B cell (primary cell): ENCODE measurements around the gene RAD9A. TPM values are rescaled to one million over a fixed set of nuclear protein-coding genes. Genes with fewer than 3 reads are reported as not detected.

Experiments
- ATAC-seq: fragments of 200-7000 bp; cut with Tn5 transposase; one replicate; pipeline ENCODE4 v1.10.0; 2021; ENCODE audit warnings: low read depth, mild to moderate bottlenecking, moderate number of reproducible peaks, moderate library complexity
- CTCF ChIA-PET: fragments of 350-600 bp; sonication (Branson Sonifier 250); formaldehyde crosslinking; loops from one replicate; lab custom pipeline; 2021; ENCODE audit warnings: antibody characterized with exemption, inconsistent platforms; lab: Charles Lee
- POLR2A ChIA-PET: fragments of 350-600 bp; sonication (Branson Sonifier 250); formaldehyde crosslinking; loops from one replicate; lab custom pipeline; 2021; ENCODE audit warnings: antibody characterized with exemption; lab: Charles Lee
- DNase-seq: peaks from one replicate; pipeline ENCODE4 v3.0.0; 2013
- H2AFZ ChIP-seq: 2 replicates; pipeline ENCODE4 v1.6.1; 2012; ENCODE audit warnings: mild to moderate bottlenecking, low read depth, low read length; ENCODE audit not compliant: insufficient read depth, poor library complexity, severe bottlenecking
- H3K27ac ChIP-seq, 2 donors: 1 replicate in 1 of 2; 2 replicates in 1 of 2; pipeline ENCODE4 v1.5.1; 2012 to 2013; ENCODE audit warnings: low read length in 2 of 2, mild to moderate bottlenecking in 2 of 2, moderate library complexity in 1 of 2
- H3K27me3 ChIP-seq, 4 experiments: fragments of 200-600 bp in 1 of 4; sonication (generic) in 1 of 4; replicated peaks in 1 of 4; 1 replicate in 2 of 4; 2 replicates in 2 of 4; pipeline versions ENCODE4 v1.6.1 to v1.7.0; 2013 to 2016; ENCODE audit warnings: low read length in 3 of 4, mild to moderate bottlenecking in 2 of 4, mixed read lengths in 1 of 4, moderate library complexity in 1 of 4; ENCODE audit not compliant: insufficient read depth in 4 of 4, control insufficient read depth in 3 of 4; ENCODE audit errors: control extremely low read depth in 1 of 4
- H3K36me3 ChIP-seq, 2 experiments: replicated peaks in 1 of 2; 1 replicate in 1 of 2; 2 replicates in 1 of 2; pipeline versions ENCODE4 v1.6.1 to v1.7.1; 2013; ENCODE audit warnings: low read length in 1 of 2; ENCODE audit not compliant: insufficient read depth in 2 of 2, control insufficient read depth in 1 of 2; ENCODE audit errors: control extremely low read depth in 1 of 2, extremely low read depth in 1 of 2
- H3K4me1 ChIP-seq, 2 donors: fragments of 200-600 bp in 1 of 2; sonication (generic) in 1 of 2; 1 replicate in 1 of 2; 2 replicates in 1 of 2; pipeline versions ENCODE4 v1.5.1 to v1.6.1; 2013 to 2017; ENCODE audit warnings: low read length in 2 of 2; ENCODE audit not compliant: control insufficient read depth in 2 of 2, insufficient read depth in 2 of 2
- H3K4me2 ChIP-seq: replicated peaks from 2 replicates; pipeline ENCODE3; 2012; ENCODE audit warnings: mild to moderate bottlenecking, low read depth, low read length; ENCODE audit not compliant: poor library complexity, severe bottlenecking
- H3K4me3 ChIP-seq, 5 experiments: fragments of 200-600 bp in 1 of 5; sonication (generic) in 1 of 5; 1 replicate in 3 of 5; 2 replicates in 2 of 5; pipeline versions ENCODE4 v1.5.1 to v1.7.0; 2011 to 2016; ENCODE audit warnings: low read length in 4 of 5, mild to moderate bottlenecking in 4 of 5, low read depth in 2 of 5, control low read depth in 1 of 5, moderate library complexity in 1 of 5; ENCODE audit not compliant: insufficient read depth in 1 of 5; ENCODE audit errors: control extremely low read depth in 1 of 5, extremely low read depth in 1 of 5
- H3K79me2 ChIP-seq: fragments of 200-600 bp; sonication (generic); one replicate; pipeline ENCODE4 v1.6.0; 2016; ENCODE audit warnings: low read length; ENCODE audit not compliant: control insufficient read depth, insufficient read depth
- H3K9ac ChIP-seq: fragments of 200-600 bp; sonication (generic); 2 replicates; pipeline ENCODE4 v1.6.1; 2017; ENCODE audit warnings: mild to moderate bottlenecking, low read length, moderate library complexity
- H3K9me3 ChIP-seq, 3 donors: one replicate each; pipeline versions ENCODE4 v1.6.1 to v1.7.1; 2013; ENCODE audit warnings: low read length in 2 of 3; ENCODE audit not compliant: control insufficient read depth in 2 of 3, insufficient read depth in 1 of 3; ENCODE audit errors: control extremely low read depth in 1 of 3
- H4K20me1 ChIP-seq: 2 replicates; pipeline ENCODE4 v1.6.0; 2012; ENCODE audit warnings: mild to moderate bottlenecking, low read length; ENCODE audit not compliant: insufficient read depth, control insufficient read depth, poor library complexity, severe bottlenecking
- H3K27ac Mint-ChIP-seq: one replicate; pipeline ENCODE4 v1.8.0; 2021; ENCODE audit warnings: mixed read lengths
- H3K27me3 Mint-ChIP-seq: one replicate; pipeline ENCODE4 v1.8.0; 2021; ENCODE audit warnings: mixed read lengths
- H3K4me1 Mint-ChIP-seq: one replicate; pipeline ENCODE4 v1.8.0; 2021; ENCODE audit warnings: mixed read lengths
- H3K4me3 Mint-ChIP-seq: one replicate; pipeline ENCODE4 v1.8.0; 2021; ENCODE audit warnings: mixed read lengths
- H3K9me3 Mint-ChIP-seq: one replicate; pipeline ENCODE4 v1.8.0; 2022; ENCODE audit warnings: mixed read lengths; ENCODE audit not compliant: insufficient read depth
- CTCF ChIP-seq: fragments of 200-600 bp; IDR thresholded peaks from one replicate; pipeline ENCODE4 v1.8.0; 2022; ENCODE audit warnings: antibody characterized with exemption, mild to moderate bottlenecking
- EZH2 ChIP-seq: IDR thresholded peaks from 2 replicates; pipeline ENCODE4 v1.6.1; 2012; ENCODE audit warnings: borderline replicate concordance, low read depth, mild to moderate bottlenecking, moderate library complexity, low read length; ENCODE audit not compliant: insufficient read depth, poor library complexity, severe bottlenecking
- WGBS: methylation state at CpG from one replicate; pipeline ENCODE4 v1.1.5; 2013; ENCODE audit warnings: missing lambda C conversion rate; ENCODE audit not compliant: insufficient coverage; 5-methylcytosine and 5-hydroxymethylcytosine counted together
- intact Hi-C: fragments of 100-400 bp; cut with micrococcal nuclease; formaldehyde crosslinking; loops from one replicate; pipeline ENCODE4 v1.10.0; 2022
- polyA plus RNA-seq: library from polyadenylated mRNA; depleted of rRNA; stranded (reverse); fragments of >200 nt; gene quantifications from 2 replicates; pipeline ENCODE4 v1.2.3, GENCODE V29; 2012
- total RNA-seq, 2 donors: library from RNA; stranded (reverse); fragments of 120-200 nt in 1 of 2; gene quantifications; 1 replicate in 1 of 2; 2 replicates in 1 of 2; pipeline versions ENCODE4 v1.2.3 to v1.2.4, GENCODE V29; 2013 to 2022

RAD9A gene
- total and polyA plus RNA-seq, 2 donors (not counting 1 experiment from before 2014, with no cell fraction given): 50.6 to 76.8 TPM

- Histone ChIP-seq H3K9me3 (no peaks in the 10 kb centered on the region), H3K4me3 (peak overlapping the region in 4 of 5 experiments; percentile 48 to 95 (median 76)), H3K9ac (peak overlapping the region; percentile 88), H3K36me3 (peaks cover 0 to 3% of the 10 kb centered on the region in 2 experiments), H3K4me1 (peaks cover 42 to 47% of the 10 kb centered on the region in 2 donors), H3K27ac (peak overlapping the region; percentile 41 to 89), H3K27me3 (no peaks in the 10 kb centered on the region), H4K20me1 (peaks cover 34% of the 10 kb centered on the region), H3K79me2 (peaks cover 42% of the 10 kb centered on the region), H3K4me2 (peak overlapping the region; percentile 93), H2AFZ (peak overlapping the region; percentile 71)
- ChIA-PET POLR2A (interaction anchor here (0.6 to 14.2 kb wide), 31 partner anchors 7 to 1070 kb away, joined by 3 to 323 read pairs (median 6); partner anchors contain the start of genes ANKRD13D, POLD4, PPP1CA and PTPRCAP), CTCF (interaction anchor here (0.6 to 42.2 kb wide), 6 partner anchors 2 to 120 kb away, joined by 3 to 2379 read pairs (median 3); partner anchors contain the start of genes CLCF1, POLD4 and RAD9A)
- Mint-ChIP-seq H3K9me3 (no peaks in the 10 kb centered on the region), H3K4me3 (peak overlapping the region; percentile 94), H3K4me1 (peaks cover 52% of the 10 kb centered on the region), H3K27ac (peak overlapping the region; percentile 98), H3K27me3 (no peaks in the 10 kb centered on the region)
- TF ChIP-seq EZH2 (no peak), CTCF (peak; percentile 66)
- intact Hi-C loops: loop anchor here (1.0 kb wide), 4 partner anchors 7 to 134 kb away; partner anchors contain the start of genes CDK2AP2 and POLD4
- WGBS: 5% methylated on average over 29 of the region's 40 CpGs
- peak; percentile 75 for ATAC-seq
- peak; percentile 90 for DNase-seq
Measured at GRCh38 chr11:67373648-67374570, 17.9 kb upstream of the RAD9A start.
